HTERT RPE-1 (cell line): ENCODE data around the gene EIF4A3.

Source experiments
- in situ Hi-C: fragments of 300-500 bp; cut with MboI; formaldehyde crosslinking; loops from 4 replicates; pipeline ENCODE4 v1.14.3; 2020; ENCODE audit warnings: low sequenced_read_pairs

EIF4A3 gene

GRCh38 chr17:80084773-80085172 lies 62.2 kb downstream of the EIF4A3 start:
- in situ Hi-C loops = no loop called here
